ENCODE results near the gene RSPH1. TPM values are rescaled to one million over a fixed set of nuclear protein-coding genes. Genes with fewer than 3 reads are reported as not detected.
"Not testable (repeated sequence)": the region's sequence is repeated elsewhere in the genome, so short reads cannot be mapped to it uniquely, and the experiment has no call there.

Gene RSPH1
- total and polyA plus RNA-seq, 2 experiments from 2014 or later, result 0.06 to 0.43 TPM

DNA sequence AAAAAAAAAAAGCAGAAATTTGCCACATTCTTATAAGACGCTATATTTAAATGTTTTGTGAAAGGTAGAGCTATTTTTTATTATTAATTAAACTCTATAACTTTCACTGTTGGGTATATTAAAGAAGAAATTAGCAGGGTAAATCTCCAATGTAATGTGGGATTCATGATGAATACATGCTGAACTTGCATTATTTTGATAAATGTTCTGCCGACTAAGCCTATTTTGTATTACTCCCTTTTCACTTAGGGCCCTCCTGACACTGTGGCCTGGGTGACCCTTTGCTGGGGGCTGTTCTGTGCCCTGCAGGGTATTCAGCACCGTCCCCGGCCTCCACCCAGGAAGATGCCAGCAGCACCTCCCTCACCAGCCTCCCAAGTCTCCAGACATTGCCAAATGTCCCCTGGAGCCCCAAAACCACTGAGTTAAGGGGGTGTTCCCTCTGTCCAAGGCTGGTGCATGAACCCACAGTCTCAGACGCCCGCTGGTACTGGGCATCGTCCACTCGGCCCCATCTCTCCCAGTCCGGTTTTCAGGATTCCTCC, 22.5 kb downstream of the RSPH1 start:
- Histone ChIP-seq H3K27ac (no peak overlapping the region), H3K9me3 (ENCODE audit: low read depth) (no peaks in the 10 kb centered on the region), H3K27me3 (no peaks in the 10 kb centered on the region), H3K4me1 (ENCODE audit: low read depth) (no peaks in the 10 kb centered on the region), H3K36me3 (no peaks in the 10 kb centered on the region), H3K4me3 (no peak overlapping the region)
- no peak for DNase-seq (ENCODE audit: low read depth in 1 of 2, low spot score in 1 of 2)
- TF ChIP-seq, protein P1, sequence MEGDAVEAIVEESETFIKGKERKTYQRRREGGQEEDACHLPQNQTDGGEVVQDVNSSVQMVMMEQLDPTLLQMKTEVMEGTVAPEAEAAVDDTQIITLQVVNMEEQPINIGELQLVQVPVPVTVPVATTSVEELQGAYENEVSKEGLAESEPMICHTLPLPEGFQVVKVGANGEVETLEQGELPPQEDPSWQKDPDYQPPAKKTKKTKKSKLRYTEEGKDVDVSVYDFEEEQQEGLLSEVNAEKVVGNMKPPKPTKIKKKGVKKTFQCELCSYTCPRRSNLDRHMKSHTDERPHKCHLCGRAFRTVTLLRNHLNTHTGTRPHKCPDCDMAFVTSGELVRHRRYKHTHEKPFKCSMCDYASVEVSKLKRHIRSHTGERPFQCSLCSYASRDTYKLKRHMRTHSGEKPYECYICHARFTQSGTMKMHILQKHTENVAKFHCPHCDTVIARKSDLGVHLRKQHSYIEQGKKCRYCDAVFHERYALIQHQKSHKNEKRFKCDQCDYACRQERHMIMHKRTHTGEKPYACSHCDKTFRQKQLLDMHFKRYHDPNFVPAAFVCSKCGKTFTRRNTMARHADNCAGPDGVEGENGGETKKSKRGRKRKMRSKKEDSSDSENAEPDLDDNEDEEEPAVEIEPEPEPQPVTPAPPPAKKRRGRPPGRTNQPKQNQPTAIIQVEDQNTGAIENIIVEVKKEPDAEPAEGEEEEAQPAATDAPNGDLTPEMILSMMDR (IDR thresholded peaks at IDR 0.05; ENCODE audit: low read depth, low read length), result no peak

DNA sequence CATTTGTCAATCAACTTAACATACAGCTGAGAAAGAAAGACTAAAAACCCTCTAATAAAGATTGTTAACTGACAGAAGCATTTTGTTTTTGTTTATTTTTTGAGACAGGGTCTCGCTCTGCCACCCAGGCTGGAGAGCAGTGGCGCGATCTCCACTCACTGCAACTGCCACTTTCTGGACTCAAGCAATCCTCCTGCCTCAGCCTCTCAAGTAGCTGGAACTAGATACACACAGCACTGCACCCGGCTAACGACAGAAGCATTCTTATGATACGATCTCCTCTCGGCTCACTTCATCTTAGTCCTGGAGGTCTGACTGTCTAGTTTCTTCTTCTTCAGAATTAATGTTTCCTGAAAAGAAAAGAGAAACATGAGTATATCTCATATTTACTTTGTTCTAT, 23.5 kb downstream of the RSPH1 start:
- Histone ChIP-seq H3K4me3 (no peak overlapping the region), H3K27ac (no peak overlapping the region), H3K36me3 (no peaks in the 10 kb centered on the region), H3K9me3 (ENCODE audit: low read depth) (no peaks in the 10 kb centered on the region), H3K27me3 (no peaks in the 10 kb centered on the region), H3K4me1 (ENCODE audit: low read depth) (no peaks in the 10 kb centered on the region)
- TF ChIP-seq, protein P1 (IDR thresholded peaks at IDR 0.05; ENCODE audit: low read depth, low read length), result no peak
- DNase-seq (ENCODE audit: low read depth in 1 of 2, low spot score in 1 of 2), result no peak

DNA sequence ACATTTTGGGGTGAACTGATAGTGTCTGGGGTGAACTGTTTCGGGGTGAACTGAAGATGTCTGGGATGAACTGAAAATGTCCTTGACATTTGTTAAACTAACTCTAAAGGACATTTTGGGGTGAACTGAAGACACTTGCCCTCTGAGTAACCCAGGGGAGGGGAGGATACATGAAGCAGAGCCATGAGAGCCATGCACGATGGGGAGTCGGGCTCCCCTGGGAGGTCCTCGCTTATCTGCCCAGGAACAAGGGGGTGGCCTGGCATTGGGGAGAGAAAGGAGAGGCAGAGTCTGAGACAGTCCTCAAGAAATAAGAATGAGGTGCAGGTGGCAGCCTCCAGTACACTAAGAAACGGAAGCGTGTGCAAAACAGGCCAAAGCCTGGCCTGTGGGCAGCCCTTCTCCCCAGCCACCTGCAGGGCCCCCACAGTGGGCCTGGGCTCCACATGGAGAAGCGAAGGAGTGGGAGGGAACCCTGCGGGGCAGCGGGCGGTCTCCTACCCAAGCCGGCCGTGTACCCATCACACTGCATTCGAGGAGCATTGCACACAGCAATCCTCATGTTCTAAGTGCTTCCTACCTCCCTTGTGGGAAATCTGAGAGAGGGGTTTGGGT, 24.2 kb downstream of the RSPH1 start:
- H3K27me3 ChIP-seq, result no peaks in the 10 kb centered on the region
- DNase-seq (ENCODE audit: low read depth in 1 of 2, low spot score in 1 of 2), result no peak
- H3K4me1 ChIP-seq (ENCODE audit: low read depth), result no peaks in the 10 kb centered on the region
- TF ChIP-seq, protein P1 (IDR thresholded peaks at IDR 0.05; ENCODE audit: low read depth, low read length), result no peak
- no peaks in the 10 kb centered on the region for H3K36me3 ChIP-seq
- no peak overlapping the region for H3K4me3 ChIP-seq
- no peaks in the 10 kb centered on the region for H3K9me3 ChIP-seq (ENCODE audit: low read depth)
- no peak overlapping the region for H3K27ac ChIP-seq

DNA sequence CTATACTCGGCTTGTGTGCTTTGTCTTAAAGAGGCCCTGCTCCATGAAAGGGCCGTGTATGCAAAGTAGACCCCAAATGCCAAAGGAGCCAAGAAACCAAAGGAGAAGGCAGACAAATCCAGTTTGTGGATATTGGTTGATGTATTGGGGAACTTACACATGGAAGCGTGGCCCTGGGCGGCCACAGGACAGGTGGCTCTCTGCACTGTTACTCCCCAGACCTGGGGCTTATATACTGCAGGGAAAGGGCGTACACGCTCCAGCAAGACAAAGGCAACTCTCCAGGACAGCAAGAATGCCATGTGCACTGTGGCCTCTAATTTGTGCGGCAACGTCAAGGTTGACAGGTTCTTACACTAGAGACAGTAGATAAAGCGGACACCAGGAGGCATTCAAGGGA, 24.8 kb downstream of the RSPH1 start:
- no peaks in the 10 kb centered on the region for H3K9me3 ChIP-seq (ENCODE audit: low read depth)
- TF ChIP-seq, protein P1 (IDR thresholded peaks at IDR 0.05; ENCODE audit: low read depth, low read length), result no peak
- no peak for DNase-seq (ENCODE audit: low read depth in 1 of 2, low spot score in 1 of 2)
- H3K36me3 ChIP-seq, result no peaks in the 10 kb centered on the region
- H3K27ac ChIP-seq, result no peak overlapping the region
- no peak overlapping the region for H3K4me3 ChIP-seq
- H3K4me1 ChIP-seq (ENCODE audit: low read depth), result no peaks in the 10 kb centered on the region
- no peaks in the 10 kb centered on the region for H3K27me3 ChIP-seq

DNA sequence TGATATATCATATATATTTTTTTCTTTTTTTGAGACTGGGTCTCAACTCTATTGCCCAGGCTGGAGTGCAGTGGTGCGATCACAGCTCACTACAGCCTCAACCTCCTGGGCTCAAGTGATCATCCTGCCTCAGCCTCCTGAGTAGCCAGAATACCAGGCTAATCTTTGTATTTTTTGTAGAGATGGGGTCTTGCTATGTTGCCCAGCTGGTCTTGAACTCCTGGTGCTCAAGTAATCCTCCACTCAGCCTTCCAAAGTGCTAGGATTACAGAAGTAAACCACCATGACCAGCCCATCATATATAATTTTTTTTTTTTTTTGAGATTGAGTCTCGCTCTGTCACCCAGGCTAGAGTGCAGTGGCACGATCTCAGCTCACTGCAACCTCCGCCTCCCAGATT, 26.3 kb downstream of the RSPH1 start:
- H3K27ac ChIP-seq; H3K36me3 ChIP-seq; H3K9me3 ChIP-seq (ENCODE audit: low read depth); DNase-seq (ENCODE audit: low read depth in 1 of 2, low spot score in 1 of 2); H3K27me3 ChIP-seq; H3K4me1 ChIP-seq (ENCODE audit: low read depth); H3K4me3 ChIP-seq: not testable (repeated sequence)

DNA sequence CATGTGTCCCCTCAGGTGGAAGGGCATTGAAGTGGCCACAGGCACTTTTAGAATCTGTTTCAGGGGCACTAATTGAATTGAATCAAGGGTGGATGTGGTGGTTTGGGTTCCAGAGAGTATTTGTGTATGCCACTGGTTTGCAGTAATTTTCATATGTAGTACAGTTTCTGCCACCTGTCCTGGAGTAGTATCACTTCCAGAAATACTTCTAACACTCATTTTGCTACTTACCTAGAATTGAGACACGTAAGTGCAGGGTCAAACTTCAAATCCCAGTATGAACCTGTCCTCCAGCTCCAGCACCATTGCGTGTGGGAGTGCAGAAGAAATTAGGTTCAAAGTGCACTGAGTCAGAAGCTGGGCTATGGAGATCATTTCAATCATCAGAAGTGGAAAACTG, 26.8 kb downstream of the RSPH1 start:
- TF ChIP-seq, protein P1 (IDR thresholded peaks at IDR 0.05; ENCODE audit: low read depth, low read length), result no peak
- no peaks in the 10 kb centered on the region for H3K27me3 ChIP-seq
- DNase-seq (ENCODE audit: low read depth in 1 of 2, low spot score in 1 of 2), result no peak
- no peak overlapping the region for H3K4me3 ChIP-seq
- H3K9me3 ChIP-seq (ENCODE audit: low read depth), result no peaks in the 10 kb centered on the region
- H3K36me3 ChIP-seq, result no peaks in the 10 kb centered on the region
- H3K27ac ChIP-seq, result no peak overlapping the region
- H3K4me1 ChIP-seq (ENCODE audit: low read depth), result no peaks in the 10 kb centered on the region
